ENCODE results near the gene DCP1B.

DNA sequence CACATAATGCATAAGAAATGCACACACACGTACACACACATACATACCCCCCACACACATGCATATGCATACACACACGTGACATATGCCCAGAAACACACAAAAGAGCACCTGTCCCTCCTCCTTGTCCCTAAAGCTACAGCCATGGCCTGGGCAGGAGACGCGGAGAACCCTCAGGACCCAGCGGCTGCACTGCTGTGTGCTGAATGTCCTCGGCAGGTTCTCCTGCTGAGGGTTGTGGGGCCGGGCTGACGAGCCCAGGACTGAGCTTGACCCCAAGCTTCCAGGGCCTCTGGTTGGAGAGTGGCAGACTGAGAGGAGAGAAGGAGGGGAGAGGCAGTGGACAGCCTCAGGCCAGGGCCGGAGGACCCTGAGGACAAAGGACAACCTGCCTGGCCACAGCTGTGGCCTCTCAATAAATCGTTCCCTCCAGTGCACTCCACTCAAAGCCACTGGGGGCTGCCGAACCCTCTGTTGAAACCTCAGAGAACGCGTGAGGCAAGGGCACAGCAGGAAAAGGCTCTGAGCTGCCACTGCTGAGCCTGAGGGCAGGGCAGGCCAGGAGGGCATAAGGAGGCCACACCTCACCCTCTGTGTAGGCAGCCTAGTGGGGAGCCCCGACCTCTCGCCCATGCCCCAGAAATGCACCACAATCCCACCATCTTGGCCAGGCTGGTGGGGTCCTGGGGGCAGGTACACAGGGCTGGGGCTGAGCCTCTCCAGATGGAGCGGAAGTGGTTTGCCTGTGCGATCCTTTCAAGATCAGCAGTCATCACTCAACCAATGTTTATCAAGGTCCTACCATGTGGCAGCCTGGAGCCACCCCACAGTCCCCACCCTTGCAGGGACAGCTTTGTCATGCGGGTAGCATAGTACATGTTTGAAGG lies 88.9 kb downstream of the DCP1B start:
- TF ChIP-seq, protein P1, sequence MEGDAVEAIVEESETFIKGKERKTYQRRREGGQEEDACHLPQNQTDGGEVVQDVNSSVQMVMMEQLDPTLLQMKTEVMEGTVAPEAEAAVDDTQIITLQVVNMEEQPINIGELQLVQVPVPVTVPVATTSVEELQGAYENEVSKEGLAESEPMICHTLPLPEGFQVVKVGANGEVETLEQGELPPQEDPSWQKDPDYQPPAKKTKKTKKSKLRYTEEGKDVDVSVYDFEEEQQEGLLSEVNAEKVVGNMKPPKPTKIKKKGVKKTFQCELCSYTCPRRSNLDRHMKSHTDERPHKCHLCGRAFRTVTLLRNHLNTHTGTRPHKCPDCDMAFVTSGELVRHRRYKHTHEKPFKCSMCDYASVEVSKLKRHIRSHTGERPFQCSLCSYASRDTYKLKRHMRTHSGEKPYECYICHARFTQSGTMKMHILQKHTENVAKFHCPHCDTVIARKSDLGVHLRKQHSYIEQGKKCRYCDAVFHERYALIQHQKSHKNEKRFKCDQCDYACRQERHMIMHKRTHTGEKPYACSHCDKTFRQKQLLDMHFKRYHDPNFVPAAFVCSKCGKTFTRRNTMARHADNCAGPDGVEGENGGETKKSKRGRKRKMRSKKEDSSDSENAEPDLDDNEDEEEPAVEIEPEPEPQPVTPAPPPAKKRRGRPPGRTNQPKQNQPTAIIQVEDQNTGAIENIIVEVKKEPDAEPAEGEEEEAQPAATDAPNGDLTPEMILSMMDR (IDR thresholded peaks at IDR 0.05; ENCODE audit: poor library complexity, severe bottlenecking), result no peak
- TF ChIP-seq RAD21 (conservative IDR thresholded peaks at IDR 0.05) (no peak), POLR2AphosphoS5 (IDR thresholded peaks at IDR 0.05) (no peak), EZH2 (IDR thresholded peaks at IDR 0.05; ENCODE audit: borderline replicate concordance, insufficient read depth, low read length, poor library complexity, severe bottlenecking) (no peak), MXI1 (conservative IDR thresholded peaks at IDR 0.05; ENCODE audit: poor library complexity, severe bottlenecking) (no peak), TAF1 (IDR thresholded peaks at IDR 0.05; ENCODE audit: low read depth) (no peak), EP300 (conservative IDR thresholded peaks at IDR 0.05; ENCODE audit: poor library complexity, severe bottlenecking) (no peak)

Data from neural cell (in vitro differentiated cells).